Effector memory CD8-positive, alpha-beta T cell (primary cell): ENCODE measurements around the gene SLC22A9.
"Not testable (repeated sequence)": the region's sequence is repeated elsewhere in the genome, so short reads cannot be mapped to it uniquely, and the experiment has no call there.

Source experiments
- ATAC-seq: fragments of 150-1000 bp; cut with Tn5 transposase; replicated peaks from 2 replicates; pipeline ENCODE4 v1.10.0; 2021; ENCODE audit warnings: mild to moderate bottlenecking, moderate library complexity
- DNase-seq, 3 experiments: peaks; one replicate each; pipeline ENCODE4 v3.0.0; 2021
- H3K27ac Mint-ChIP-seq, 2 donors: one replicate each; pipeline ENCODE4 v1.8.0; 2022; ENCODE audit warnings: mild to moderate bottlenecking in 2 of 2, mixed read lengths in 2 of 2, moderate library complexity in 2 of 2
- H3K27me3 Mint-ChIP-seq, 2 donors: one replicate each; pipeline ENCODE4 v1.8.0; 2022; ENCODE audit warnings: mixed read lengths in 2 of 2
- H3K36me3 Mint-ChIP-seq: one replicate; pipeline ENCODE4 v1.8.0; 2022; ENCODE audit warnings: mild to moderate bottlenecking, moderate library complexity, mixed read lengths; ENCODE audit not compliant: insufficient read depth
- H3K4me1 Mint-ChIP-seq, 2 donors: one replicate each; pipeline ENCODE4 v1.8.0; 2022; ENCODE audit warnings: low read depth in 2 of 2, mixed read lengths in 2 of 2
- H3K4me3 Mint-ChIP-seq, 2 donors: one replicate each; pipeline ENCODE4 v1.8.0; 2022; ENCODE audit warnings: mild to moderate bottlenecking in 2 of 2, mixed read lengths in 2 of 2, moderate library complexity in 2 of 2
- H3K9me3 Mint-ChIP-seq, 2 donors: one replicate each; pipeline ENCODE4 v1.8.0; 2022; ENCODE audit warnings: mixed read lengths in 2 of 2

Gene SLC22A9

DNA sequence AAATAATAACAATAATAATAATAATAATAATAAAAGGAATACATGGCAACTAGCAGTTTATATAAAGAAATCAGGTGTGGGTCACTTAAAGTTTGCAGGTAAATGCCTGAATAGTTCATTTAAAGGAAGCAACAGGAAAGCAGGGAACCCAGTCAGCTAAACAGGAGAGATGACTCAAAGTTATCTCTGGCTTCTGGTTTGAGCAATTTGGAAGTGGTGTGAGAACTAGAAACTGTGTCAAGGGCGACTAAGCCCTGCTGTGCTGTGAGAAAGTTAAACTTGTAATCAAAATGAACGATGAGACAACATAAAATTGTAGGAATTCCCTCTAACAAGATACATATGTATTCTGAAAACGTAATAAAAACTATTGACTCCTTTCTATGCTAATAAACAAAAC is 35.5 kb downstream of the SLC22A9 start:
- ATAC-seq (no peak), DNase-seq (no peak)
- Mint-ChIP-seq H3K36me3 (no peaks in the 10 kb centered on the region), H3K4me1 (no peaks in the 10 kb centered on the region), H3K4me3 (no peak overlapping the region), H3K27me3 (peaks cover 44 to 52% of the 10 kb centered on the region in 2 donors), H3K9me3 (no peaks in the 10 kb centered on the region), H3K27ac (no peak overlapping the region)

DNA sequence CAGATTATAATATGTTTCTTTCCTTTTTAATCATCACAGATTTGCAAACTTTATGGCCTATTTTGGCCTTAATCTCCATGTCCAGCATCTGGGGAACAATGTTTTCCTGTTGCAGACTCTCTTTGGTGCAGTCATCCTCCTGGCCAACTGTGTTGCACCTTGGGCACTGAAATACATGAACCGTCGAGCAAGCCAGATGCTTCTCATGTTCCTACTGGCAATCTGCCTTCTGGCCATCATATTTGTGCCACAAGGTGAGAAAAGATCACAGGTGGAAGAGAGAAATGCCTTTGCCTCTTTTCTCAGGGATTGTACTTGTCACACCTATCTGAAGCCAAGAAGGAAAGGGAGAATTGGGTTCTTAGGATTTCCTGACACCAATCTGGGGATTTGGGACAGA is 36.9 kb downstream of the SLC22A9 start:
- Mint-ChIP-seq H3K9me3 (no peaks in the 10 kb centered on the region), H3K4me1 (no peaks in the 10 kb centered on the region), H3K27me3 (peaks cover 31 to 47% of the 10 kb centered on the region in 2 donors), H3K27ac (no peak overlapping the region), H3K36me3 (no peaks in the 10 kb centered on the region), H3K4me3 (no peak overlapping the region)
- no peak for ATAC-seq
- DNase-seq, result no peak

DNA sequence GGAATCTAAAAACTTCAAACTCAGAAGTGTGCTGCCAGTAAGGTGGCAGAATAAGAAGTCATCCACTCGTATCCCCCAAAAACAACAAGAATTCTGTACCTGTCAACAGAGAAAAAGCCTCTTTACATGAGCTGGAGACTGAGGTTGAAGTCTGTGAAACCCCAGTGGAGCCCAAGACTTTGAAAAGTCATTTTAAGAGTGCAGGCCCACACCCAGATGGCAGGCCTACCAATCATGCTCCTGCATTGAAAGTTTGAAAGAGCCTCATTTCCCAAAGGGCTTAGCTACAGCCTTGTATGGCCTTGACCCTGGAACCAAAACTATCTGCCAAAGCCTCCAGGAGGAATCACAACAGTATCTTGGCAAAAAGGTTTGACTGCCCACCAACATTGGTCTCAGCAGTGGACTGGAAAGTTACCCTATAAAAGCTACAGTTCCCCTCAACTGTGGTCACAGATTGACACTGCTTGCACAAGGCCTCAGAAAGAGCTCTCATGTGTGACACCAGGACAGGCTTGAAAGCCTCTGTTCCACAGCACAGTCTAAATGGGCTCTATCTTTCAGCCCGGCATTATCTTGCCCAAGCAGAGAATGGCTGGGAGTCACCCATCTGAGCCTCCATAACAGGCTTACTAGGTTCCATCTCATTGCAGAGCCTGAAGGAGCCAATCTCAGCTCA is 47.7 kb downstream of the SLC22A9 start:
- H3K36me3 Mint-ChIP-seq, result peaks cover 4% of the 10 kb centered on the region
- peaks cover 12 to 14% of the 10 kb centered on the region in 2 donors for H3K4me1 Mint-ChIP-seq
- DNase-seq (no peak), ATAC-seq (no peak)
- peaks cover 16 to 38% of the 10 kb centered on the region in 2 donors for H3K27me3 Mint-ChIP-seq
- H3K4me3 Mint-ChIP-seq, result no peak overlapping the region
- no peak overlapping the region for H3K27ac Mint-ChIP-seq
- no peaks in the 10 kb centered on the region for H3K9me3 Mint-ChIP-seq

DNA sequence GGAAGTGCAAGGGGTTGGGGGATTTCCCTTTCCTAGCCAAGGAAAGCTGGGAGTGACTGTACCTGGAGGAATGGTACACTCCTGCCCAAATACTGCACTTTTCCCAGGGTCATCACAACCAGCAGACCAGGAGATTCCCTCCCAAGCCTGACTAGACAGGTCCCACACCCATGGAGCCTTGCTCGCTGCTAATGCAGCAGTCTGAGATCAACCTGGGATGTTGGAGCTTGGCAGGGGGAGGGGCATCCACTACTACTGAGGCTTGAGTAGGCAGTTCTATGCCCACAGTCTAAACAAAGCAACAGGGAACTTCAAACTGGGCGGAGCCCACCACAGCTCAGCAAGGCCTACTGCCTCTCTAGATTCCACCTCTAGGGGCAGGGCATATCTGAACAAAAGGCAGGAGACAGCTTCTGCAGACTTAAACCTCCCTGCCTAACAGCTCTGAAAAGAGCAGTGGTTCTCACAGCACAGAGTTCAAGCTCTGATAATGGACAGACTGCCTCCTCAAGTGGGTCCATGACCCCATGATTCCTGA is 58.5 kb downstream of the SLC22A9 start:
- no peak for ATAC-seq
- H3K27me3 Mint-ChIP-seq, result peaks cover 36 to 56% of the 10 kb centered on the region in 2 donors
- no peaks in the 10 kb centered on the region for H3K36me3 Mint-ChIP-seq
- H3K9me3 Mint-ChIP-seq, result no peaks in the 10 kb centered on the region
- no peak overlapping the region for H3K4me3 Mint-ChIP-seq
- H3K4me1 Mint-ChIP-seq, result no peaks in the 10 kb centered on the region
- no peak overlapping the region for H3K27ac Mint-ChIP-seq
- no peak for DNase-seq

DNA sequence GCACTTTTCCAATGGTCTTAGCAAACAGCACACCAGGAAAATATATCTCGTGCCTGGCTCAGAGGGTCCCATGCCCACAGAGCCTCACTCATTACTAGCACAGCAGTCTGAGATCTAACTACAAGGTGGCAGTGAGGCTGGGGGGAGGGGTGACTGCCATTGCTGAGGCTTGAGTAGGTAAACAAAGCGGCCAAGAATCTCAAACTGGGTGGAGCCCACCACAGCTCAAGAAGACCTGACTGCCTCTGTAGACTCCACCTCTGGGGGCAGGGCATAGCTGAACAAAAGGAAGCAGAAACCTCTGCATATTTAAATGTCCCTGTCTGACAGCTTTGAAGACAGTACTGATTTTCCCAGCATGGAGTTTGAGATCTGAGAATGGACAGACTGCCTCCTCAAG is 61.1 kb downstream of the SLC22A9 start:
- H3K9me3 Mint-ChIP-seq, H3K27ac Mint-ChIP-seq, H3K4me1 Mint-ChIP-seq, DNase-seq, H3K36me3 Mint-ChIP-seq, H3K4me3 Mint-ChIP-seq, ATAC-seq: not testable (repeated sequence)
- peaks cover 52 to 81% of the 10 kb centered on the region in 2 donors for H3K27me3 Mint-ChIP-seq

DNA sequence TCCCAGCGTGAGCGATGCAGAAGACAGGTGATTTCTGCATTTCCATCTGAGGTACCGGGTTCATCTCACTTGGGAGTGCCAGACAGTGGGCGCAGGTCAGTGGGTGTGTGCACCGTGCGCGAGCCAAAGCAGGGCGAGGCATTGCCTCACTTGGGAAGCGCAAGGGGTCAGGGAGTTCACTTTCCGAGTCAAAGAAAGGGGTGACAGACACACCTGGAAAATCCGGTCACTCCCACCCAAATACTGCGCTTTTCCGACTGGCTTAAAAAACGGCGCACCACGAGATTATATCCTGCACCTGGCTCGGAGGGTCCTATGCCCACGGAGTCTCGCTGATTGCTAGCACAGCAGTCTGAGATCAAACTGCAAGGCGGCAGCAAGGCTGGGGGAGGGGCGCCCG is 65.8 kb downstream of the SLC22A9 start:
- DNase-seq, ATAC-seq, H3K27ac Mint-ChIP-seq, H3K4me3 Mint-ChIP-seq, H3K9me3 Mint-ChIP-seq, H3K36me3 Mint-ChIP-seq, H3K4me1 Mint-ChIP-seq: not testable (repeated sequence)
- H3K27me3 Mint-ChIP-seq, result peaks cover 41 to 61% of the 10 kb centered on the region in 2 donors

DNA sequence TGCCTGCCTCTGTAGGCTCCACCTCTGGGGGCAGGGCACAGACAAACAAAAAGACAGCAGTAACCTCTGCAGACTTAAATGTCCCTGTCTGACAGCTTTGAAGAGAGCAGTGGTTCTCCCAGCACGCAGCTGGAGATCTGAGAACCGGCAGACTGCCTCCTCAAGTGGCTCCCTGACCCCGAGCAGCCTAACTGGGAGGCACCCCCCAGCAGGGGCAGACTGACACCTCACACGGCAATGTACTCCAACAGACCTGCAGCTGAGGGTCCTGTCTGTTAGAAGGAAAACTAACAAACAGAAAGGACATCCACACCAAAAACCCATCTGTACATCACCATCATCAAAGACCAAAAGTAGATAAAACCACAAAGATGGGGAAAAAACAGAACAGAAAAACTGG is 66.2 kb downstream of the SLC22A9 start:
- not testable (repeated sequence) for H3K27ac Mint-ChIP-seq, DNase-seq, ATAC-seq, H3K9me3 Mint-ChIP-seq, H3K36me3 Mint-ChIP-seq, H3K4me1 Mint-ChIP-seq, H3K4me3 Mint-ChIP-seq
- peaks cover 41 to 56% of the 10 kb centered on the region in 2 donors for H3K27me3 Mint-ChIP-seq

DNA sequence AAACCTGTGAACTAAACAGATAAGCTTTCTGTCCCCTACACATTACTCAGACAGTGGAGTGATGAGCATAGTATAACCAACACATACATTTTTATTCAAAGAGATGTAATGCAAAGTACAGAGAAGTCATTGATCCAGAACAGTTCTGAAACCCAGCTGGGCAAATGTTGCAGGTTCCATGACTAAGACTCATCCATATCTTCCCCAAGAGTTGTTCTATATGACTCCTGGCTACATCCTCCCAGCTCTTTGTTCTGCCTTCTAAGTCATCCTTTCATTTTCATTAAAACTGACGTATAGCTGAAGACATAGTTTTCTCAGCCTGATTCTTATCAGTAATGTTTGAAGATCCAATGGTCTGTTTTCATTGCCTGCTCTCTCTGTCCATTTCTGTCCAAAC is 74.1 kb downstream of the SLC22A9 start:
- no peak overlapping the region for H3K27ac Mint-ChIP-seq
- no peaks in the 10 kb centered on the region for H3K9me3 Mint-ChIP-seq
- H3K27me3 Mint-ChIP-seq, result peaks cover 8 to 21% of the 10 kb centered on the region in 2 donors
- peaks cover 10 to 11% of the 10 kb centered on the region in 2 donors for H3K4me1 Mint-ChIP-seq
- ATAC-seq (no peak), DNase-seq (no peak)
- H3K4me3 Mint-ChIP-seq, result no peak overlapping the region
- no peaks in the 10 kb centered on the region for H3K36me3 Mint-ChIP-seq

DNA sequence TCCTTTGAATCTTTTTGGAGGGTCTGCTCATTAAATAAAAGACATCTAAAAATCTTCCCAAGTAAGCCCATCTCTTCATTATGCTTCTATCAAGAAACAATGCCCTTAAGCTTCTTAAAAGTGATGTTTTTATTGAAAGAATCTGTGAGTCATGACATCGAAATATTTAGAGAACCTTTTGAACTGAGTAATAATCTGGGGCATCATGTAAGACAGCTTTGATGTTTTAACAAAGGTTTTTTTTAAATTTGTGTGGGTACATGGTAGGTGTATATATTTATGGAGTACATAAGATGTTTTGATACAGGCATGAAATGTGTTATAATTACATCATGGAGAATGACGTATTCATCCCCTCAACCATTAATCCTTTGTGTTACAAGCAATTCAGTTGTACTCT is 74.6 kb downstream of the SLC22A9 start:
- Mint-ChIP-seq H3K27me3 (peaks cover 8 to 23% of the 10 kb centered on the region in 2 donors), H3K4me3 (no peak overlapping the region), H3K4me1 (peaks cover 10 to 11% of the 10 kb centered on the region in 2 donors), H3K27ac (no peak overlapping the region), H3K9me3 (no peaks in the 10 kb centered on the region), H3K36me3 (no peaks in the 10 kb centered on the region)
- DNase-seq, result no peak
- no peak for ATAC-seq

DNA sequence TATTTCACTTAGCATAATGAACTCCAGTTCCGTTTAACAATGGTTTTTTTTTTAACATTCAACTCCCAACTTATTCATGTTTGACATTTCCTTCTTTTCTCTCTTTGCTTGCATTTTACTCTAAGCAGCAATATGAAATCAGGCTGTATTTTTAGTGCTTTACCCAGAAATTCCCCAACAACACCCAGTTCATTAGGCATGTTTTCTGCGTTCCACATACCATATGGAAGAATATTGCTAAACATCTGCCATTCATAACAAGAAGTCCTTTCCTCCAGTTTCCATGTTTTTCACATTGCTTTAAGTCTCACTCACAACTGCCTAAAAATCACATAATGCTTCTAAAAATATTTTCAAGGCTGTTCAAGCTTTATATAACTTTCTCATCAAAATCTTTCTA is 75.5 kb downstream of the SLC22A9 start:
- H3K27ac Mint-ChIP-seq, result no peak overlapping the region
- no peak for DNase-seq
- peaks cover 8 to 26% of the 10 kb centered on the region in 2 donors for H3K27me3 Mint-ChIP-seq
- ATAC-seq, result no peak
- H3K9me3 Mint-ChIP-seq, result no peaks in the 10 kb centered on the region
- peaks cover 10 to 11% of the 10 kb centered on the region in 2 donors for H3K4me1 Mint-ChIP-seq
- H3K4me3 Mint-ChIP-seq, result no peak overlapping the region
- no peaks in the 10 kb centered on the region for H3K36me3 Mint-ChIP-seq

DNA sequence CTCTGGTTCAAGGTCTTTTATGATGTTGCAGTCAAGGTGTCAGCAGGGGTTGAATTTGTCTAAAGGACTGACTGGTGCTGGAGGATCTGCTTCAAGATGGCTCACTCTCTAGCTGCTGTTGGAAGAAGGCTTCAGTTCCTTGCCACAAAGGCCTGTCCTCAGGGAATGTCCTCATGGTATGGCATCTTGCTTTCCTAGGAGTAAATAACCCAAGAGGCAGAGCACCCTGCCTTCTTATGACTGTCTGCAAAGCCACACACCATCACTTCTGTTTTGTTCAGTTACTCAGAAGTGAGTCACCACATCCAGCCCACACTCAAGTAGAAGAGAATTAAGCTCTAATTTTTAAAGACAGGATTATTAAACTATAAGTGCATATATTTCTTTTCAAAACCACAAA is 76.1 kb downstream of the SLC22A9 start:
- Mint-ChIP-seq H3K4me1 (peaks cover 10 to 11% of the 10 kb centered on the region in 2 donors), H3K4me3 (no peak overlapping the region), H3K36me3 (no peaks in the 10 kb centered on the region), H3K27ac (no peak overlapping the region), H3K9me3 (no peaks in the 10 kb centered on the region), H3K27me3 (peaks cover 8 to 32% of the 10 kb centered on the region in 2 donors)
- no peak for DNase-seq
- no peak for ATAC-seq

DNA sequence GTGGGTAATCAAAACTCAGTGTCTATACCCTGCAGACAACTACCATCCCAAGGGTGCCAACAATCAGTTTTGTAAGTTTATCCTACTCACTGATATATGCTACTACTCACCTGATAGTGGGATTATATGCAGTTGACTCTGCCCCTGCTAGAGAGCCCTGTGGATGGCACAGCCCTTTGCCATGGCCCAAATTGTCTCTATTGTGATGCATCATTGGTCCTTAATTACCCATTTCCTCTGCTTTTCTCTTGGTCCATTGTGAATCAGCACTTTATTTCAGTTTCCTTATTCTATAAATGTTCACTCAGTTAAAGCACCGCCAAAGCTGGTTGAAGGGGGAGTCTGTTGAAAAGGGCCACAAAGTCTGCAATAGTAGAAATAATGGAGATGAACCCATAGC is 79.1 kb downstream of the SLC22A9 start:
- no peaks in the 10 kb centered on the region for H3K36me3 Mint-ChIP-seq
- H3K27me3 Mint-ChIP-seq, result peaks cover 22 to 33% of the 10 kb centered on the region in 2 donors
- DNase-seq (no peak), ATAC-seq (no peak)
- H3K9me3 Mint-ChIP-seq, result no peaks in the 10 kb centered on the region
- H3K4me1 Mint-ChIP-seq, result peaks cover 10 to 11% of the 10 kb centered on the region in 2 donors
- H3K27ac Mint-ChIP-seq, result no peak overlapping the region
- no peak overlapping the region for H3K4me3 Mint-ChIP-seq

DNA sequence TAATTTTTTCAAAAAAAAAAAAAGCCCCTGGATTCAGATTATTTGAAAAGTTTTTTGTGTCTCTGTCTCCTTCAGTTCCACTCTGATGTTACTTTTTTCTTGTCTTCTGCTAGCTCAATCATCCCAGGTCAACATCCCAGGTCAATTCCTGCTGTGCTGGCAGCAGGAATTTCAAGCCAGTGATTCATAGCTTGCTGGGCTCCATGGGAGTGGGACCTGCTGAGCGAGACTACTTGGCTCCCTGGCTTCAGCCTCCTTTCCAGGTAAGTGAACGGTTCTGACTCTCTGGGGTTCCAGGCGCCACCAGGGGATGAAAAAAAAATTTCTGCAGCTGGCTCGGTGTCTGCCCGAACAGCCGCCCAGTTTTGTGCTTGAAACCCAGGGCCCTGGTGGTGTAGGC is 90.0 kb downstream of the SLC22A9 start:
- no peaks in the 10 kb centered on the region for H3K9me3 Mint-ChIP-seq
- peaks cover 19 to 26% of the 10 kb centered on the region in 2 donors for H3K27me3 Mint-ChIP-seq
- no peak for DNase-seq
- ATAC-seq, result no peak
- no peaks in the 10 kb centered on the region for H3K4me1 Mint-ChIP-seq
- H3K27ac Mint-ChIP-seq, result no peak overlapping the region
- H3K4me3 Mint-ChIP-seq, result no peak overlapping the region
- H3K36me3 Mint-ChIP-seq, result no peaks in the 10 kb centered on the region
